HepG2 (cell line): ENCODE data around the gene U2AF1L4. TPM values are rescaled to one million over a fixed set of nuclear protein-coding genes. Genes with fewer than 3 reads are reported as not detected.

Experiments
- ATAC-seq: fragments of 200-7000 bp; cut with Tn5 transposase; 3 replicates; pipeline ENCODE4 v1.9.1; 2020; ENCODE audit warnings: mild to moderate bottlenecking, moderate library complexity
- BruUV-seq: library from RNA; stranded (reverse); fragments of 400-500 nt; replicated peaks from 2 replicates; lab custom pipeline; 2021; lab: Mats Ljungman, UMichigan
- CTCF ChIA-PET: fragments of 300-600 bp; formaldehyde crosslinking; extraction: SDS; loops from one replicate; lab custom pipeline; 2021; ENCODE audit warnings: low total read pairs, inconsistent platforms, low intra/inter-chr PET ratio; lab: Yijun Ruan, JAX
- POLR2A ChIA-PET: fragments of 350-600 bp; sonication (Branson Sonifier 250); formaldehyde crosslinking; loops from one replicate; lab custom pipeline; 2020; ENCODE audit warnings: antibody characterized with exemption, inconsistent platforms; lab: Yijun Ruan, JAX
- DNase-seq: peaks from one replicate; pipeline ENCODE4 v3.0.0-alpha.2; 2015; ENCODE audit warnings: low spot score
- FAIRE-seq: peaks from 3 replicates; lab custom pipeline; 2011; peaks lifted over from hg19 to GRCh38; lab: Jason Lieb, UNC
- H2AFZ ChIP-seq: one replicate; pipeline ENCODE4 v1.6.1; 2011; ENCODE audit warnings: low read length, inconsistent platforms
- H3K27ac ChIP-seq: fragments of 300-600 bp; 3 replicates; pipeline ENCODE4 v1.8.0; 2011; ENCODE audit warnings: mixed run types, mild to moderate bottlenecking, mixed read lengths, low read length, inconsistent platforms; ENCODE audit not compliant: insufficient read depth; ENCODE audit errors: extremely low read length
- H3K27me3 ChIP-seq, 2 experiments: fragments of 200-600 bp in 1 of 2; 2 replicates in 1 of 2; 3 replicates in 1 of 2; pipeline versions ENCODE4 v1.6.0 to v1.8.0; 2011; ENCODE audit warnings: low read length in 2 of 2, mild to moderate bottlenecking in 2 of 2, moderate library complexity in 2 of 2, inconsistent platforms in 1 of 2; ENCODE audit not compliant: insufficient read depth in 2 of 2, control insufficient read depth in 1 of 2
- H3K36me3 ChIP-seq, 2 experiments: fragments of 200-600 bp in 1 of 2; replicated peaks in 1 of 2; 2 replicates in 1 of 2; 3 replicates in 1 of 2; pipeline versions ENCODE4 v1.5.1 to v1.8.0; 2011; ENCODE audit warnings: low read length in 2 of 2, inconsistent platforms in 1 of 2; ENCODE audit not compliant: insufficient read depth in 2 of 2, control insufficient read depth in 1 of 2
- H3K4me1 ChIP-seq: 2 replicates; pipeline ENCODE4 v1.5.1; 2012; ENCODE audit warnings: low read length, inconsistent platforms; ENCODE audit not compliant: insufficient read depth
- H3K4me2 ChIP-seq: 2 replicates; pipeline ENCODE4 v1.6.0; 2011; ENCODE audit warnings: low read depth, low read length, inconsistent platforms
- H3K4me3 ChIP-seq, 3 experiments: fragments of 200-600 bp in 1 of 3; sonication (generic), shearing (Covaris generic) in 1 of 3; replicated peaks in 1 of 3; 2 replicates each; pipeline ENCODE4 v1.5.1; 2011 to 2016; ENCODE audit warnings: low read length in 3 of 3, inconsistent platforms in 2 of 3, low read depth in 2 of 3, mild to moderate bottlenecking in 2 of 3, control low read depth in 1 of 3, mixed read lengths in 1 of 3; ENCODE audit not compliant: insufficient read depth in 1 of 3
- H3K79me2 ChIP-seq: one replicate; pipeline ENCODE4 v1.6.1; 2011; ENCODE audit warnings: low read length, inconsistent platforms; ENCODE audit not compliant: insufficient read depth
- H3K9ac ChIP-seq: 2 replicates; pipeline ENCODE4 v1.6.0; 2011; ENCODE audit warnings: mild to moderate bottlenecking, low read depth, low read length, inconsistent platforms; ENCODE audit not compliant: insufficient read depth
- H3K9me3 ChIP-seq: 2 replicates; pipeline ENCODE4 v1.5.1; 2012; ENCODE audit warnings: mild to moderate bottlenecking, low read length
- H4K20me1 ChIP-seq: 2 replicates; pipeline ENCODE4 v1.6.0; 2011; ENCODE audit warnings: inconsistent platforms, mild to moderate bottlenecking, low read length, moderate library complexity; ENCODE audit not compliant: insufficient read depth
- CSRNP2 ChIP-seq: sonication (generic); formaldehyde crosslinking; conservative IDR thresholded peaks from 2 replicates; pipeline ENCODE4 v1.8.0; 2022; ENCODE audit warnings: low read depth, missing genetic modification reagents
- HDAC1 ChIP-seq: sonication (generic); formaldehyde crosslinking; IDR thresholded peaks from 2 replicates; pipeline ENCODE4 v1.5.1; 2020; ENCODE audit warnings: mild to moderate bottlenecking, missing genetic modification reagents
- JUND ChIP-seq: sonication (generic); formaldehyde crosslinking; IDR thresholded peaks from 2 replicates; pipeline ENCODE4 v1.8.0; 2022; ENCODE audit warnings: mild to moderate bottlenecking, missing genetic modification reagents
- MAFF ChIP-seq: IDR thresholded peaks from 2 replicates; pipeline ENCODE4 v1.6.1; 2011; ENCODE audit warnings: low read depth, low read length, improper control_type of control experiment
- MAFK ChIP-seq, 2 experiments: IDR thresholded peaks in 1 of 2; conservative IDR thresholded peaks in 1 of 2; 2 replicates each; pipeline ENCODE4 v1.6.1; 2011; ENCODE audit warnings: improper control_type of control experiment in 2 of 2, low read length in 2 of 2
- SATB2 ChIP-seq: sonication (generic); formaldehyde crosslinking; IDR thresholded peaks from 2 replicates; pipeline ENCODE4 v1.5.0; 2020; ENCODE audit warnings: missing genetic modification reagents
- SNRNP70 ChIP-seq: fragments of 200-400 bp; formaldehyde crosslinking; IDR thresholded peaks from 2 replicates; pipeline ENCODE4 v1.6.1; 2017; ENCODE audit warnings: mild to moderate bottlenecking, low read depth, low read length, moderate library complexity
- THAP8 ChIP-seq: sonication (generic); formaldehyde crosslinking; IDR thresholded peaks from 2 replicates; pipeline ENCODE4 v1.5.1; 2020; ENCODE audit warnings: missing genetic modification reagents, mild to moderate bottlenecking, borderline replicate concordance
- TRIM22 ChIP-seq: fragments of 450-650 bp; IDR thresholded peaks from 2 replicates; pipeline ENCODE4 v1.6.1; 2017
- ZBTB38 ChIP-seq: sonication (generic); formaldehyde crosslinking; IDR thresholded peaks from 2 replicates; pipeline ENCODE4 v1.5.1; 2020; ENCODE audit warnings: mild to moderate bottlenecking, missing genetic modification reagents
- ZBTB7B ChIP-seq: sonication (generic); formaldehyde crosslinking; IDR thresholded peaks from 2 replicates; pipeline ENCODE4 v1.4.0; 2020; ENCODE audit warnings: missing genetic modification reagents
- ZFP36 ChIP-seq: fragments of 150-350 bp; IDR thresholded peaks from 2 replicates; pipeline ENCODE4 v1.6.1; 2018; ENCODE audit warnings: borderline replicate concordance, low read length, low read depth; ENCODE audit not compliant: partially characterized antibody
- ZNF354B ChIP-seq: sonication (generic); formaldehyde crosslinking; IDR thresholded peaks from 2 replicates; pipeline ENCODE4 v1.8.0; 2022; ENCODE audit warnings: mild to moderate bottlenecking, missing genetic modification reagents
- ZNF790 ChIP-seq: sonication (generic); formaldehyde crosslinking; IDR thresholded peaks from 2 replicates; pipeline ENCODE4 v1.8.0; 2022; ENCODE audit warnings: missing genetic modification reagents, mild to moderate bottlenecking, borderline replicate concordance
- WGBS: methylation state at CpG from one replicate; pipeline ENCODE4 v1.1.6; 2017; ENCODE audit warnings: low lambda C conversion rate; 5-methylcytosine and 5-hydroxymethylcytosine counted together
- in situ Hi-C: cut with HindIII; loops from 2 replicates; pipeline ENCODE4 v1.10.0; 2017; ENCODE audit warnings: low pct_unique_long_range_greater_than_20kb; ENCODE audit not compliant: extremely low pct_ligation_motif_present
- intact Hi-C: fragments of 100-400 bp; cut with micrococcal nuclease; formaldehyde crosslinking; loops from one replicate; pipeline ENCODE4 v1.10.0; 2022; ENCODE audit not compliant: unreplicated experiment
- polyA plus RNA-seq, 8 experiments: library from polyadenylated mRNA; depleted of rRNA in 3 of 8; stranded (reverse) in 7 of 8; unstranded in 1 of 8; fragments of >200 nt; fragmentation: Illumina TruSeq in 4 of 8; extraction: Trizol in 4 of 8; gene quantifications; 2 replicates each; pipeline versions ENCODE4 v1.2.1 to v1.2.3, GENCODE V29; 2011 to 2016; ENCODE audit warnings: low read depth in 4 of 8, missing spikeins in 1 of 8, mixed read lengths in 1 of 8; ENCODE audit not compliant: insufficient read depth in 1 of 8
- total RNA-seq, 5 experiments: library from RNA; depleted of rRNA; stranded (reverse); fragments of >200 nt; fragmentation: Illumina TruSeq; extraction: Trizol; gene quantifications; 2 replicates each; pipeline ENCODE4 v1.2.3, GENCODE V29; 2016; ENCODE audit warnings: low read depth in 1 of 5

The U2AF1L4 gene
- total and polyA plus RNA-seq, 2 of the 13 experiments (the other 11 are each of a cell fraction or from before 2014, with no cell fraction given) = 7.9 to 15.4 TPM

GRCh38 chr19:35768082-35768421, 22.8 kb upstream of the U2AF1L4 start:
- no peak overlapping the region for H3K9ac ChIP-seq
- in situ Hi-C loops = no loop called here

GRCh38 chr19:35767288-35768081, 22.3 kb upstream of the U2AF1L4 start:
- peaks cover 3 to 8% of the 10 kb centered on the region in 2 experiments; a peak in 3 of 5 replicates for H3K36me3 ChIP-seq
- peak; percentile 90 for ATAC-seq
- WGBS = 87% methylated on average over 15 of the region's 34 CpGs
- in situ Hi-C loops = no loop called here
- no peak overlapping the region for H3K9ac ChIP-seq
- intact Hi-C loops = no loop called here
- no peak for FAIRE-seq
- H3K9me3 ChIP-seq = no peaks in the 10 kb centered on the region
- peak overlapping the region; percentile 14 for H3K27ac ChIP-seq
- H3K4me1 ChIP-seq = peaks cover 20% of the 10 kb centered on the region; the same call in 1 of the 2 replicates
- BruUV-seq = no TSS peak
- H3K4me3 ChIP-seq = no peak overlapping the region
- CTCF ChIA-PET = no interaction called here
- H4K20me1 ChIP-seq = no peaks in the 10 kb centered on the region
- no peak overlapping the region for H3K4me2 ChIP-seq
- H3K79me2 ChIP-seq = no peaks in the 10 kb centered on the region
- H3K27me3 ChIP-seq = no peaks in the 10 kb centered on the region
- POLR2A ChIA-PET = interaction anchor here (1.0 to 1.1 kb wide), 3 partner anchors 9 to 19 kb away, joined by 3 to 6 read pairs (median 3); partner anchors contain the start of gene LIN37
- peak; percentile 43 for DNase-seq
- no peak overlapping the region for H2AFZ ChIP-seq
- no peak for TF ChIP-seq ZFP36
- TF ChIP-seq ZBTB7B (CRISPR knock-in tag) = peak; percentile 61; the same call in 1 of the 2 replicates
- TF ChIP-seq SNRNP70 = no peak
- TF ChIP-seq ZNF790 (CRISPR knock-in tag) = no peak
- no peak for TF ChIP-seq TRIM22
- no peak for TF ChIP-seq CSRNP2
- no peak for TF ChIP-seq JUND (CRISPR knock-in tag)
- 0 out of 2 replicates have a peak, but pooled peaks have one; percentile 38 for TF ChIP-seq HDAC1 (CRISPR knock-in tag)
- no peak for TF ChIP-seq ZBTB38 (CRISPR knock-in tag)
- no peak for TF ChIP-seq SATB2 (CRISPR knock-in tag)

More at GRCh38 chr19:35768082-35768421, 22.8 kb upstream of the U2AF1L4 start:
- ChIA-PET CTCF (no interaction called here), POLR2A (interaction anchor here (1.0 to 1.4 kb wide), 3 partner anchors 9 to 27 kb away, joined by 3 to 6 read pairs (median 4); partner anchors contain the start of gene LIN37)
- peaks cover 20% of the 10 kb centered on the region; the same call in 1 of the 2 replicates for H3K4me1 ChIP-seq
- H3K79me2 ChIP-seq = no peaks in the 10 kb centered on the region
- WGBS = 97% methylated on average over 4 of the region's 15 CpGs
- no peak overlapping the region for H3K4me3 ChIP-seq
- FAIRE-seq = no peak
- no TSS peak for BruUV-seq
- no peak overlapping the region for H2AFZ ChIP-seq
- peak; percentile 7; the same call in 2 of the 3 replicates for ATAC-seq
- H3K9me3 ChIP-seq = no peaks in the 10 kb centered on the region
- DNase-seq = no peak
- intact Hi-C loops = no loop called here
- H3K36me3 ChIP-seq = peaks cover 3 to 8% of the 10 kb centered on the region in 2 experiments; a peak in 3 of 5 replicates
- H3K4me2 ChIP-seq = no peak overlapping the region
- H4K20me1 ChIP-seq = no peaks in the 10 kb centered on the region
- H3K27me3 ChIP-seq = no peaks in the 10 kb centered on the region
- TF ChIP-seq ZNF354B (CRISPR knock-in tag) (no peak), MAFK (conservative IDR thresholded peaks at IDR 0.05 in 1 of 2, IDR thresholded peaks at IDR 0.05 in 1 of 2; ENCODE audit: low read length in 2 of 2) (peak; percentile 92), THAP8 (no peak), MAFF (peak; percentile 85)
- TF ChIP-seq, all 625 proteins: peak for 2
- peak overlapping the region; percentile 14 for H3K27ac ChIP-seq
